ENCODE data around the gene CA10. TPM values are rescaled to one million over a fixed set of nuclear protein-coding genes. Genes with fewer than 3 reads are reported as not detected.

Gene CA10
- total RNA-seq, 2 experiments from 2014 or later = not detected

DNA sequence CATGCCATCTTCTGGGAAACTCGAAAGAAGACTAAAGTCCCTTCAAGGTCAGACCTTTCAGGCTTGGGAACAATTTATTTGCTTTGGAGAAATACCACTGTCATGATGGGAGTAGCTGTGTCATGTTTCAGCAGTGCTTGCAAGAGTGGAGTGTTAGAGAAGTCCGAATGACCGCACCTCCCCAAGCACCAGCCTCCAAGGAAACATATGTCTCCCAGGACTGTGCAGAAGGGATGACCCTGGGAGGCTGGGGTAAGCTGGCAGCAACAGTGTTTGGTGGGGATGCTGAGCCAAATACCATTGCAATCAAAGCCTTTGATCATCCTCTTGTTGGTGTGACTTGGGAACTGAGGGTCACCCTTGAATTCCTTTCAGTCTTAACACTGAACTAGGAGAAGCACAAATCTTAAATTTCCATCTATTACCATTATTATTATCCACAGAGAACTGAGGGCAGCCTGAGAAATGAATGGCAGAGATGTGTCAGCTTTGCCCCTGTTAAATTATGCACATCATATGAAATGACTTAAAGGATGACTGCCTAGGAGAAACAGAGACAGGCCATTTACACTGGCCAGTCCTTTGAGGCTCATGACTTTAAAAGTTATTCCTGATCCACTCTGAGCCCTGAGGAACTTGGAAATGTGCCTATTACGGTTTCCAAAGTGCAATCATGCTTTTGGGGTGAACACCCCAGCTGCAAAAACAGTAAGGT is 244.9 kb downstream of the CA10 start:
- H3K9me3 Mint-ChIP-seq = no peaks in the 10 kb centered on the region
- Histone ChIP-seq H3K4me1 (ENCODE audit: insufficient read depth, low read length) (no peaks in the 10 kb centered on the region), H3K27me3 (ENCODE audit: control insufficient read depth in 1 of 2, insufficient read depth in 2 of 2, low read length in 2 of 2) (no peaks in the 10 kb centered on the region), H3K27ac (ENCODE audit: low read depth in 1 of 2, low read length in 2 of 2) (no peak overlapping the region), H3K4me3 (ENCODE audit: low read length) (no peak overlapping the region), H3K9me3 (ENCODE audit: control insufficient read depth in 1 of 2, insufficient read depth in 1 of 2, low read length in 2 of 2) (no peaks in the 10 kb centered on the region), H3K36me3 (ENCODE audit: insufficient read depth, low read length) (no peaks in the 10 kb centered on the region)
- ChIA-PET POLR2A (no interaction called here), CTCF (no interaction called here)
- ATAC-seq (ENCODE audit: poor library complexity) (no peak), DNase-seq (no peak)
- H3K4me3 Mint-ChIP-seq = no peak overlapping the region
- H3K27ac Mint-ChIP-seq = no peak overlapping the region
- TF ChIP-seq, protein P1, sequence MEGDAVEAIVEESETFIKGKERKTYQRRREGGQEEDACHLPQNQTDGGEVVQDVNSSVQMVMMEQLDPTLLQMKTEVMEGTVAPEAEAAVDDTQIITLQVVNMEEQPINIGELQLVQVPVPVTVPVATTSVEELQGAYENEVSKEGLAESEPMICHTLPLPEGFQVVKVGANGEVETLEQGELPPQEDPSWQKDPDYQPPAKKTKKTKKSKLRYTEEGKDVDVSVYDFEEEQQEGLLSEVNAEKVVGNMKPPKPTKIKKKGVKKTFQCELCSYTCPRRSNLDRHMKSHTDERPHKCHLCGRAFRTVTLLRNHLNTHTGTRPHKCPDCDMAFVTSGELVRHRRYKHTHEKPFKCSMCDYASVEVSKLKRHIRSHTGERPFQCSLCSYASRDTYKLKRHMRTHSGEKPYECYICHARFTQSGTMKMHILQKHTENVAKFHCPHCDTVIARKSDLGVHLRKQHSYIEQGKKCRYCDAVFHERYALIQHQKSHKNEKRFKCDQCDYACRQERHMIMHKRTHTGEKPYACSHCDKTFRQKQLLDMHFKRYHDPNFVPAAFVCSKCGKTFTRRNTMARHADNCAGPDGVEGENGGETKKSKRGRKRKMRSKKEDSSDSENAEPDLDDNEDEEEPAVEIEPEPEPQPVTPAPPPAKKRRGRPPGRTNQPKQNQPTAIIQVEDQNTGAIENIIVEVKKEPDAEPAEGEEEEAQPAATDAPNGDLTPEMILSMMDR (IDR thresholded peaks at IDR 0.05) = no peak
- H3K4me1 Mint-ChIP-seq (ENCODE audit: low read depth) = no peaks in the 10 kb centered on the region
- peaks cover 9% of the 10 kb centered on the region for H3K27me3 Mint-ChIP-seq
- intact Hi-C loops (cut with DNase I, micrococcal nuclease) = loop anchor here in 1 of 2 experiments (10.0 kb wide), 1 partner anchor 59 kb away; no protein-coding TSS in a partner anchor
- H3K36me3 Mint-ChIP-seq (ENCODE audit: low read depth) = no peaks in the 10 kb centered on the region

- ChIA-PET POLR2A (no interaction called here), CTCF (no interaction called here)
- no peaks in the 10 kb centered on the region for H3K36me3 ChIP-seq (ENCODE audit: insufficient read depth, low read length)
- no peaks in the 10 kb centered on the region for H3K4me1 ChIP-seq (ENCODE audit: insufficient read depth, low read length)
- DNase-seq = no peak
- Mint-ChIP-seq H3K36me3 (ENCODE audit: low read depth) (no peaks in the 10 kb centered on the region), H3K4me3 (no peak overlapping the region), H3K27me3 (peaks cover 9% of the 10 kb centered on the region), H3K4me1 (ENCODE audit: low read depth) (no peaks in the 10 kb centered on the region), H3K9me3 (no peaks in the 10 kb centered on the region), H3K27ac (no peak overlapping the region)
- no peak for ATAC-seq (ENCODE audit: poor library complexity)
- no peaks in the 10 kb centered on the region for H3K27me3 ChIP-seq (ENCODE audit: control insufficient read depth in 1 of 2, insufficient read depth in 2 of 2, low read length in 2 of 2)
- no peak overlapping the region for H3K4me3 ChIP-seq (ENCODE audit: low read length)
- TF ChIP-seq, protein P1 (IDR thresholded peaks at IDR 0.05) = no peak
- intact Hi-C loops (cut with DNase I, micrococcal nuclease) = loop anchor here in 1 of 2 experiments (10.0 kb wide), 1 partner anchor 58 kb away; no protein-coding TSS in a partner anchor
- H3K9me3 ChIP-seq (ENCODE audit: control insufficient read depth in 1 of 2, insufficient read depth in 1 of 2, low read length in 2 of 2) = no peaks in the 10 kb centered on the region
- H3K27ac ChIP-seq (ENCODE audit: low read depth in 1 of 2, low read length in 2 of 2) = no peak overlapping the region
Measured at GRCh38 chr17:51912939-51913338, 245.6 kb downstream of the CA10 start.

DNA sequence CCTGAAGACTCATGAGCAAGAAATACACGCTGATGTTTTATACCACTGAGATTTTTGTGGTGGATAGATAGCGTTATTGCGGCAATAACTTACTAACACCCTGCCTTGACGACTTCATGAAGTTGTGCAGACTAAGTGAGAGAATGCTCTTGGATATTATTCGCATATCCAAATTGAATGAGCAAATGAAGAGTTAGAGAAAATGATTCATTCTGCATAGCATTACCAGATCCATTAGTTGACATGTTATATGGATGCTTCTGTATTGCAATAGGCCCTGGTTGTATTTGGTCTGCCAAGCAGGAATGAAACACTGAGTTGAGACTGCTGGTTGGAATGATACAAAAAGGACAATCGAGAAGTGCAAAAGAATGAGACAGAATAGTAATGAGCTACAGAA is 247.3 kb downstream of the CA10 start:
- H3K27ac Mint-ChIP-seq = no peak overlapping the region
- intact Hi-C loops (cut with DNase I, micrococcal nuclease) = loop anchor here in 1 of 2 experiments (10.0 kb wide), 1 partner anchor 56 kb away; no protein-coding TSS in a partner anchor
- Histone ChIP-seq H3K36me3 (ENCODE audit: insufficient read depth, low read length) (no peaks in the 10 kb centered on the region), H3K9me3 (ENCODE audit: control insufficient read depth in 1 of 2, insufficient read depth in 1 of 2, low read length in 2 of 2) (no peaks in the 10 kb centered on the region), H3K27me3 (ENCODE audit: control insufficient read depth in 1 of 2, insufficient read depth in 2 of 2, low read length in 2 of 2) (no peaks in the 10 kb centered on the region), H3K4me1 (ENCODE audit: insufficient read depth, low read length) (no peaks in the 10 kb centered on the region), H3K27ac (ENCODE audit: low read depth in 1 of 2, low read length in 2 of 2) (no peak overlapping the region), H3K4me3 (ENCODE audit: low read length) (no peak overlapping the region)
- H3K9me3 Mint-ChIP-seq = no peaks in the 10 kb centered on the region
- H3K4me3 Mint-ChIP-seq = no peak overlapping the region
- TF ChIP-seq, protein P1 (IDR thresholded peaks at IDR 0.05) = no peak
- ChIA-PET POLR2A (no interaction called here), CTCF (no interaction called here)
- no peak for ATAC-seq (ENCODE audit: poor library complexity)
- H3K36me3 Mint-ChIP-seq (ENCODE audit: low read depth) = no peaks in the 10 kb centered on the region
- no peak for DNase-seq
- peaks cover 9% of the 10 kb centered on the region for H3K27me3 Mint-ChIP-seq
- H3K4me1 Mint-ChIP-seq (ENCODE audit: low read depth) = no peaks in the 10 kb centered on the region
